GM18502 (cell line): ENCODE measurements around the gene MAB21L4.
"Not testable (repeated sequence)": the region's sequence is repeated elsewhere in the genome, so short reads cannot be mapped to it uniquely, and the experiment has no call there.

Experiments used
- ATAC-seq: cut with Tn5 transposase; IDR thresholded peaks from one replicate; pipeline ENCODE4 v1.9.1; 2021; ENCODE audit warnings: mild to moderate bottlenecking; ENCODE audit not compliant: unreplicated experiment, poor library complexity

The MAB21L4 gene

GRCh38 chr2:240846309-240846708 lies 49.6 kb downstream of the MAB21L4 start:
- not testable (repeated sequence) for ATAC-seq

GRCh38 chr2:240840435-240841060 lies 55.4 kb downstream of the MAB21L4 start:
- ATAC-seq, result no peak

- no peak for ATAC-seq
Measured at GRCh38 chr2:240839152-240840143, 56.5 kb downstream of the MAB21L4 start.

- no peak for ATAC-seq
Measured at GRCh38 chr2:240837621-240838020, 58.3 kb downstream of the MAB21L4 start.

GRCh38 chr2:240836781-240837467 lies 59.0 kb downstream of the MAB21L4 start:
- ATAC-seq, result no peak
